GM18907 (cell line): ENCODE results near the gene CASR.
"Not testable (repeated sequence)": the region's sequence is repeated elsewhere in the genome, so short reads cannot be mapped to it uniquely, and the experiment has no call there.

Experiments used
- ATAC-seq: cut with Tn5 transposase; IDR thresholded peaks from one replicate; pipeline ENCODE4 v1.9.1; 2021; ENCODE audit warnings: mild to moderate bottlenecking, moderate library complexity; ENCODE audit not compliant: unreplicated experiment

CASR gene, protein sequence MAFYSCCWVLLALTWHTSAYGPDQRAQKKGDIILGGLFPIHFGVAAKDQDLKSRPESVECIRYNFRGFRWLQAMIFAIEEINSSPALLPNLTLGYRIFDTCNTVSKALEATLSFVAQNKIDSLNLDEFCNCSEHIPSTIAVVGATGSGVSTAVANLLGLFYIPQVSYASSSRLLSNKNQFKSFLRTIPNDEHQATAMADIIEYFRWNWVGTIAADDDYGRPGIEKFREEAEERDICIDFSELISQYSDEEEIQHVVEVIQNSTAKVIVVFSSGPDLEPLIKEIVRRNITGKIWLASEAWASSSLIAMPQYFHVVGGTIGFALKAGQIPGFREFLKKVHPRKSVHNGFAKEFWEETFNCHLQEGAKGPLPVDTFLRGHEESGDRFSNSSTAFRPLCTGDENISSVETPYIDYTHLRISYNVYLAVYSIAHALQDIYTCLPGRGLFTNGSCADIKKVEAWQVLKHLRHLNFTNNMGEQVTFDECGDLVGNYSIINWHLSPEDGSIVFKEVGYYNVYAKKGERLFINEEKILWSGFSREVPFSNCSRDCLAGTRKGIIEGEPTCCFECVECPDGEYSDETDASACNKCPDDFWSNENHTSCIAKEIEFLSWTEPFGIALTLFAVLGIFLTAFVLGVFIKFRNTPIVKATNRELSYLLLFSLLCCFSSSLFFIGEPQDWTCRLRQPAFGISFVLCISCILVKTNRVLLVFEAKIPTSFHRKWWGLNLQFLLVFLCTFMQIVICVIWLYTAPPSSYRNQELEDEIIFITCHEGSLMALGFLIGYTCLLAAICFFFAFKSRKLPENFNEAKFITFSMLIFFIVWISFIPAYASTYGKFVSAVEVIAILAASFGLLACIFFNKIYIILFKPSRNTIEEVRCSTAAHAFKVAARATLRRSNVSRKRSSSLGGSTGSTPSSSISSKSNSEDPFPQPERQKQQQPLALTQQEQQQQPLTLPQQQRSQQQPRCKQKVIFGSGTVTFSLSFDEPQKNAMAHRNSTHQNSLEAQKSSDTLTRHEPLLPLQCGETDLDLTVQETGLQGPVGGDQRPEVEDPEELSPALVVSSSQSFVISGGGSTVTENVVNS

DNA sequence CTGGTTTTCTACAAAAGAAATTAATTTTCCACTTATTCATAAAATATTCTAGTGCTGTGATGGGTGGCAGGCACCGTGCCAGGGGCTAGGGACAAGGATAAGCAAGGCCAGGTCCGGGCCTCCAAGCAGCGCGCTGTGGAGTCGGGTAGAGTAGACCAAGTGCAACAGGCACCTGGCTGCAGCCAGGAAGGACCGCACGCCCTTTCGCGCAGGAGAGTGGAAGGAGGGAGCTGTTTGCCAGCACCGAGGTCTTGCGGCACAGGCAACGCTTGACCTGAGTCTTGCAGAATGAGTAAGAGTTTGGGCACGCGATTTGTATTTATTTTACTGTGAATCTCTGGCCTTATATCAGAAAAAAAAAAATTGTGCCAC, at the start of gene CASR:
Gene CASR (plus strand): TSS at position 148 of the 372 bp plus-strand sequence. CDS start 70,522 bp downstream, outside the sequence.
- no peak for ATAC-seq

DNA sequence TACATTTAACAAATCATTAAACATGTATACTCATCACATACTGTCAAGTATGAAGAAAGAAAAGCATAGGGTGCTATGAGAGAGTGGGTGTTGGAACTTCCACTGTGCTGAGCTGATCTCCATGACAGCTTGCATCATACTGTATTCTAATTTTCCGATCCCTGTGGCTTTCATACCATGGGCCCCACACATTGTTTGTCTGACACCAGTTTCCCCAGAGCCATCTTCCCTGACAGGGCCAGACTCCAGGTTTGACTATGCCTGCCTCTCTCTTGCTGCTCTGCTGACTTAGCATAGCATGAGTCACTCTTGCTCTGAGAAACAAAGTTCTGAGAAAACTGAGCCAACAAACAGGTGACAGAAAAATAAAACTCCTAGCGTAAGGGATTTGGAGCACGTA, 37.0 kb upstream of the CASR start:
- ATAC-seq, result no peak

- ATAC-seq, result no peak
Measured at GRCh38 chr3:122148941-122149627, 34.4 kb upstream of the CASR start.

DNA sequence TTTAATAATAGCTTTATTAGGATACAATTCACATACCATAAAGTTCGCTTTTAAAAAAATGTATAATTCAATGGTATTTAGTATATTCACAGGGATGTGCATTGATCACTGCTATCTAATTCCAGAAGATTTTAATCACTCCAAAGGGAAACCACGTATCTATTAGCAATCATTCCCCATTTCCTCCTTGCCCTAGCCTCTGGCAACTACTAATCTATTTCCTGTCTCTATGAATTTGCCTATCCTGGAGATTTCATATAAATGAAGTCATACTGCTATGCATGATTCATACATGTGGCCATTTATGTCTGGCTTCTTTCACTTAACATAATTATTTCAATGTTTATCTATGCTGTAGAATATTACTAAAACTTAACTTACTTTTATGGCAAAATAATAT, 32.0 kb upstream of the CASR start:
- ATAC-seq, result no peak

DNA sequence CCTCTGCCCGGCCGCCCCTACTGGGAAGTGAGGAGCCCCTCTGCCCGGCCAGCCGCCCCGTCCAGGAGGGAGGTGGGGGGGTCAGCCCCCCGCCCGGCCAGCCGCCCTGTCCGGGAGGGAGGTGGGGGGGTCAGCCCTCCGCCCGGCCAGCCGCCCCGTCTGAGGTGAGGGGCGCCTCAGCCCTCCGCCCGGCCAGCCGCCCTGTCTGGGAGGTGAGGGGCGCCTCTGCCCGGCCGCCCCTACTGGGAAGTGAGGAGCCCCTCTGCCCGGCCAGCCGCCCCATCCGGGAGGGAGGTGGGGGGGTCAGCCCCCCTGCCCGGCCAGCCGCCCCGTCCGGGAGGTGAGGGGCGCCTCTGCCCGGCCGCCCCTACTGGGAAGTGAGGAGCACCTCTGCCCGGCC, 18.5 kb upstream of the CASR start:
- not testable (repeated sequence) for ATAC-seq

GRCh38 chr3:122167630-122168029, 15.8 kb upstream of the CASR start:
- no peak for ATAC-seq

GRCh38 chr3:122168044-122168443, 15.4 kb upstream of the CASR start:
- ATAC-seq, result no peak

- no peak for ATAC-seq
Measured at GRCh38 chr3:122169911-122170310, 13.6 kb upstream of the CASR start.

- not testable (repeated sequence) for ATAC-seq
Measured at GRCh38 chr3:122171361-122171760, 12.1 kb upstream of the CASR start.

- no peak for ATAC-seq
Measured at GRCh38 chr3:122178711-122179110, 4.8 kb upstream of the CASR start.

GRCh38 chr3:122183893-122184590, 574 bp downstream of the CASR start:
- ATAC-seq, result no peak

- no peak for ATAC-seq
Measured at GRCh38 chr3:122184591-122184929, 1.1 kb downstream of the CASR start.

DNA sequence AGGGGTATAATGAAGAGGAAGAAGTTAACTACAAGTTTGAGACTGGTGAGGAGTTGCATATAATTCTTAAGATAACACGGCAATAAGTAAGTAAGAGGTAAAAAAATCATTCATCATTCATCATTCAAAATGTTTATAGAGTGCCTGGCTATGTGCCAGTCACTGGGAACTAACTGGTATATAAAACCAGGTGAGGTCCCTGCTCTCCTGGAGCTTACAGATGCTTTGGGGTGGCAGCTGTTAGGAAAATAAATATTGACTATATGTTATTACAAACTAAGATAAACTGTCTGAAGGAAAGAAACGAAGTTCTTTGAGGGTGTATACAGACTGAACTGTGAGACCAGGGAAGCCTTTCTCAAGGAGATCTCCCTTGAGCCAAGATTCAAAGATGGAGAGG, 2.9 kb downstream of the CASR start:
- ATAC-seq, result no peak

GRCh38 chr3:122188737-122189136, 5.3 kb downstream of the CASR start:
- ATAC-seq, result no peak

GRCh38 chr3:122189357-122189756, 5.9 kb downstream of the CASR start:
- no peak for ATAC-seq

DNA sequence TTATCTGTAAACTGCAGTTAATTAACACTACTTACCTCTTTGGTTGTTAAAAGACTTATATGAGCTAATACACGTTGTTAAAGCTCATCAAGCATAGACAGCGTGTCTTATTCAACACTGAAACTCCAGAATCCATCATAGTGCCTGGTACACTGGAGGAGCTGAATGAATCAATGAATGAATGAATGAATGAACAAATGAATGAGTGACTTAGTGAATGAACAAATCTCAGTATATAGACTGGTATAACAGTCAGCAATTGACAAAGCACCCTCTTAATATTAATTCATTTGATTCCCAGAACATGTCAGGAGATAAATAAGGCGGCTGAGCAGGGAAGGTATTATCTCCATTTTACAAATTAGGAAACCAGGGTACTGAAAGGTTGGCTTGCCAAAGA, 7.1 kb downstream of the CASR start:
- no peak for ATAC-seq

- ATAC-seq, result no peak
Measured at GRCh38 chr3:122198966-122199365, 15.5 kb downstream of the CASR start.

DNA sequence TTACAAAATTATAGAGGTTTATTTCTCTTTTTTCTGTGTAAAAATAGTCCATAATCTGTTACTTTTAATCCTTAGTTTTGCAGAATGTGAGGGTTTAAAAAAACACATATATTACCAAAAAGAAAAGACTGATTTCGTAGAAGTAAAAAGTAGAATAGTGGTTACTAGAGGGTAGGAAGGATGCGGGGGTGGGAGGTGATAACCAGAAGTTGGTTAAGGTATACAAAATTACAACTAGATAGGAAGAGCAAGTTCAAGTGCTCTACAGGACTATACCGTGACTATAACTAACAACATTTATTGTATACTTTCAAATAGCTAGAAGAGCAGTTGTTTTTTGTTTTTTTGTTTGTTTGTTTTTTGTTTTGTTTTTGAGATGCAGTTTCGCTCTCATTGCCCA, 16.1 kb downstream of the CASR start:
- ATAC-seq, result no peak

DNA sequence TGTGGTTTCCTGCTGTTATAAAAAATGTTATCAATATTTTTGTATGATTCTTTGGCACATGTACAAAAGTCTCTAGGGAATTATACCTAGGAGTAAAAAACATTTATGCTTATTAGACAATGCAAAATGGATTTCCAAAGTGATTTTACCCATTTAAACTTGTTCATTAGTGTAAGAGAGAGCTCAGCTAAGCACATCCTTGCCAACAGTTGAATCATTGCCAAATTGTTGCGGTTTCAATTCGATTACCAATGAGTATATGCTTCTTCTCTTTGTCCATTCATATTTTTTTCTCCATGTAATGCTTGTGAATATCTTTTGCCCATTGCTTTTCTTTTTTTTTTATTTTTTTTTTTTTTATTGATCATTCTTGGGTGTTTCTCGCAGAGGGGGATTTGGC, 17.2 kb downstream of the CASR start:
- ATAC-seq, result no peak

GRCh38 chr3:122201476-122201875, 18.0 kb downstream of the CASR start:
- not testable (repeated sequence) for ATAC-seq

- ATAC-seq, result no peak
Measured at GRCh38 chr3:122208579-122208978, 25.1 kb downstream of the CASR start.
